Suppressor macrophage treated with lipopolysaccharide for 4 hours (primary cell): Measurements from ENCODE around the gene CMTM3.
"Not testable (repeated sequence)": the region's sequence is repeated elsewhere in the genome, so short reads cannot be mapped to it uniquely, and the experiment has no call there.

Source experiments
- DNase-seq: peaks from one replicate; pipeline ENCODE4 v3.0.0-alpha.2; 2020

CMTM3 gene

DNA sequence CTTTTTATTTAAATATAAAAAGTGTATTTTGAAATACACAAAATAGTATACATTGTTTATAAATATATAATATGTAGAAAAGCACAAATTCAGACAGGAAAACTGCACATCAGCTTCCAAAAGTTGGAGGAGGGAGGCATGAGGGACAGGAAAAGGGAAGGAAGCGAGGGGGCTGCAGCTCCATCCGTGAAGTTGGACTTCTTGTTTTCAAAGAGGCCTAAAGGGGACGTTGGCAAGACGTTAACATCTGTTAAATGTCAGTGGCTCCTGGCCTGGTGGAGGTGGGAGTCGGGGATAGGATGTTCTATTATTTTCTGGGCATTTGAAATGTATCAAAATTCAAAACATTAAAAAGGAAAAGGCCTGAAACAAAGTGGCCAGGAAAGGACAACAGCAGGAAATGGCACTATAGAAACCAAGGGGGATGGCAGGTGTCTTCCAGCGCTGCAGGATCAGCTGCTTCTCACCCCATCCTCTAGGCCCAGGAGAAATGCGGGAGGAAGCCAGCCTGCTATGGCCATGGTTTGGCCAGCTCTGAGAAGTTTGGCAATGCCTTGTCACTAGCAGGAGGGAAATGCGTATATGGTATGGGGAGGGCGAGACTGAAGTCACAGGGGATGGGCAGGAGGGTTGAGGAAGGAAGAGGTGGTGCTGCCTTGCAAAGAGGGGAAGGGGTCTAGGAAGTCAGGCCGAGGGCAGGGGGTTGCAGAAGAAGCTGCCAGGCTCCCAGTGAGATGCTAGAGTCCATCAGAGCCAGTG, 18.8 kb upstream of the CMTM3 start:
- peak; percentile 30 for DNase-seq

DNA sequence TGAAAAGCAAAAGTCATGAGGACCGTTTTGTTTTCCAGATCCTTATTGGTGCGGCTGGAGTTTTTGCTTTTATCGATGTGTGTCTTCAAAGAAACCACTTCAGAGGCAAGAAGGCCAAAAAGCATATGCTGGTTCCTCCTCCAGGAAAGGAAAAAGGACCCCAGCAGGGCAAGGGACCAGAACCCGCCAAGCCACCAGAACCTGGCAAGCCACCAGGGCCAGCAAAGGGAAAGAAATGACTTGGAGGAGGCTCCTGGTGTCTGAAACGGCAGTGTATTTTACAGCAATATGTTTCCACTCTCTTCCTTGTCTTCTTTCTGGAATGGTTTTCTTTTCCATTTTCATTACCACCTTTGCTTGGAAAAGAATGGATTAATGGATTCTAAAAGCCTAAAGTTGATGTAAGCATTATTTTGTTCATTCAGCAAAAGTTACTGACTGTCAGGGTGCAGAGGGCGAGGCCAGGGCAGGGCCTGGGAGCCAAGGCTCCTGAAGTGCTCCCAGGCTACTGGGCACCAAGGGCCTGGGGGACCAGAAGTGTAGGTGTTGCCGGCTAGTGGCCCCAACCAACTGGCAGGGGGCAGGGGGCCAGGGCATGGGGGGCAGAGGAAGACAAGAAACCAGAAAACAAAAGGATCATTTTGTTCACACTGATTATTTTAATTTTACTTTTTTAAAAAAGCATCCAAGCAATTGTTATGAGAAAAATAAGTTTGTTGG, 16.5 kb upstream of the CMTM3 start:
- DNase-seq: no peak

DNA sequence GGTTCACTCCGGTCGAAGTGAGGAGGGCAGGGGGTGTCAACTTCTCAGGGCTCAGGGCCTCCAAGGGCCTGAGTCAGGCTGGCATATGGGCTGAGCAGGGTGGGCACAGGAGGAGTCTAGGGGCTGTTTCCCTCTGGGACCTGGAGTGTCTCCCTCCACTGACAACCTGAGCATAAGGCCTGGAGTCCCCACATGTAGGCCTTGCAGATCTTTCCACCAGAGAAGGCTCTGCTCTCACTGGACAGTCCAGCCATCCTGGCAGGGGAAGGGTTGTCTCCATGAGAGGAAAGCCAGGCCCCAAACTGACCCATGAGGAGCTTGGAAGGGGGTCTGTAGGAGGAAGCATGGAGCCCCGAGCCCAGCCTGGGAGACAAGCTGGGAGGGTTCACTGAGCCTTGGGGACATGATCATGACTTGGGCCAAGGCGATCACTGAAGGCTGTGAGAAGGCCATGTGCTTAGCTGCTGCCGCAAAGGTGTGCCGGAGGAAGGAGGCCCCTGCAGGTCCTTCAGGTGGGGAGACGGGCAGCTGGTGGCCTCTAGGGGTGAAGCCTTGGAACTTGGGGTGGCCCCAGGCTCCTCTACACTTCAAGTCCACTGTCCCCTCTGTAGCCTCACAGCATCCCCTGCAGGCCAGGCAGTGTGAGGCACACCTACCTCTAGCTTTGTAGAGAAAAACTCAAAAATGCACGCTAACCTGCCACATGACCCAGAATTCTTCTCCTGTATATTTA, 15.4 kb upstream of the CMTM3 start:
- peak; percentile 46 for DNase-seq

DNA sequence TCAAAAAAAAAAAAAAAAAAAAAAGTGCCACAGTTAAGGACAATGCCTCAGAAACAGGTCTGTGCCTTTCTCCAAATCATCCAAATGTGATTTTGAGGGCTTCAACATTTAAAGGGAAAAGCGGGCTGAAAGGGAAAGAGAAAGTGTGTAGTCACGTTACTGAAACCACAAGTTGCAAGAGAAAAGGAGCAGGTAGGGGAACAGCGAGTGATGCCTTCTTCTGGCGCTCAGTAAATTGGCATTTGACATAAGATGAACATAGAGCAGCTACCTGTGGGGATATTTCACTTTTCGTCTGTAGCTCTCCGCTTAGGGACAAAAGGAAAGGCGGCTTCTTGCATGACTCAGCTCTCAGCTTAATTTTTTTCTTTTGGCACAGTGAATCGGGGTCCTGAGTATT, 14.2 kb upstream of the CMTM3 start:
- peak; percentile 69 for DNase-seq

DNA sequence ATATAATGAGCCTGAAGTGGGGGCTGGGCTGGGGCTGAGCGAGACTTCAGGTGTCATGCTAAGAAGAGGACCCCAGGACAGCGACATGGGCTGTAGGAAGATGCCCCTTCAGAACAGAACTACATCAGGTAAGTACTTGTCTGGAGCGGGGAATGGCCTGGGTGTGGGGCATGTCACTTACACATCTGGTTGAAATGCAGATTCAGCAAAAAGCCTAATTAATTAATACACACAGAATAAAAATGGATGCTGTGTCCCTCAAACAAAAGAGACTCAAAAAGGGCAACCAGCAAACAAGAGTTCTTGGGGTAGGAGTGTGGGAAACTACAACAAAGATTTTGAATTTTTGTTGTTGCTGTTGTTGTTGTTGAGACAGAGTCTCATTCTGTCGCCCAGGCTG, 13.5 kb upstream of the CMTM3 start:
- DNase-seq: no peak

GRCh38 chr16:66592241-66592640, 12.3 kb upstream of the CMTM3 start:
- no peak for DNase-seq

DNA sequence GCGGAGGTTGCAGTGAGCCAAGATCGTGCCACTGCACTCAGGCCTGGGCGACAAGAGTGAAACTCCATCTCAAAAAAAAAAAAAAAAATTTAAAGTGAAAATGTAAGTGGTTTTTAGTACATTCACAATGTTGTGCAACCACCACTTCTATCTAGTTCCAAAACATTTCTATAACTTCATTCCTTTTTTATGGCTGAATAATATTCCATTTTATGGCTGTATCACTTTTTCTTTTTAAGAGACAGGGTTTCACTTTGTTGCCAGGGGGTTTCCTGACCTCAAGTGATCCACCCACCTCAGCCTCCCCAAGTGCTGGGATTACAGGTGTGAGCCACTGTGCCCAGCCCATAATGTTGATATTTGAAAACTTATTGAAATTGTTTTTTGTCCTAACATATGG, 11.7 kb upstream of the CMTM3 start:
- DNase-seq: no peak

DNA sequence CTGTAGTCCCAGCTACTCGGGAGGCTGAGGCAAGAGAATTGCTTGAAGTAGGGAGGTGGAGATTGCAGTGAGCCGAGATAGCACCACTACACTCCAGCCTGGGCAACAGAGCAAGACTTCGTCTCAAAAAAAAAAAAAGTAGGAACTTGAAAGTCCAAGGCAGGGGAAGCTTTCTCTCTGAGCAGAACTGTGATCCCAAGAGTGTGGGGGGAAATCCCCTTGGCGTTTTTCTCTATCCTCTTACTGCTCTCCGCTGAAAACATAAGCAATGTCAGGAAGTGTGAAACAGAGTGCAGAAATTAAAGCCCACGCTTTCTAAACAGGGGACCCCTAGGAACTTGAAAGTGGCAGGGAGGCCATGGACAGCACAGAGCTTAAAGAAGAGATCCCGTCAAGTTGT, 9.8 kb upstream of the CMTM3 start:
- peak; percentile 87 for DNase-seq

DNA sequence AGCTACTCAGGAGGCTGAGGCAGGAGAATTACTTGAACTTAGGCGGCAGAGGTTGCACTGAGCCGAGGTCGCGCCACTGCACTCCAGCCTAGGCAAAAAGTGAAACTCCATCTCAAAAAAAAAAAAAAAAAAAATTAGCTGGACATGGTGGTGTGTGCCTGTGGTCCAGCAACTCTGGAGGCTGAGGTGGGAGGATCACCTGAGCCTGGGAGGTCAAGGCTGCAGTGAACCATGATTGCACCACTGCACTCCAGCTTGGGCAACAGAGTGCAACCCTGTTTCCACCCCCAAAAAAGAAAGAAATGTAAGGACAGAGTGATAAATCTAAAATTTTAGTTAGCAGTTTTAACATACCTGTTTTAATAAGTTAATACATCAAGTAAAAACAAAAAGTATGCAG, 7.9 kb upstream of the CMTM3 start:
- DNase-seq: not testable (repeated sequence)

GRCh38 chr16:66596986-66597848, 7.3 kb upstream of the CMTM3 start:
- DNase-seq: no peak

DNA sequence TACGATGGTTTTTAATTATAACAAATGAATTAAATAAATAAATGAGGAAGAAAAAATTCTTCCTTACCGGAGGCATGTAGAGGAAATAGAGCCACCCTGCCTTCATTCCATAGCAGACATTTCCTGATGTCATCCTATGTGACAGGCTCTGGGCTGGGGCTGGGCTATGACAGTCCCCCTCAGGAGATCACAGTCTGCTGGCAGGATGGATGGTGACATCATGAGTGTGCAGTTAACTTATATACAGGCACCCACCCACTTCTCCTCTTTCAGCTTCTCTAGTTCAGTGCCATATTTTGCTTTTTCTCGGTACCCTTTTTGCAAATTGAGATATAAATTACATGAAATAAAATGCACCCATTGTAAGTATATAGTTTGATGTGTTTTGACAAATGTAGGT, 6.4 kb upstream of the CMTM3 start:
- peak; percentile 73 for DNase-seq

GRCh38 chr16:66599726-66600125, 4.8 kb upstream of the CMTM3 start:
- DNase-seq: no peak

GRCh38 chr16:66600477-66600876, 4.0 kb upstream of the CMTM3 start:
- DNase-seq: no peak

GRCh38 chr16:66601471-66601870, 3.0 kb upstream of the CMTM3 start:
- no peak for DNase-seq

DNA sequence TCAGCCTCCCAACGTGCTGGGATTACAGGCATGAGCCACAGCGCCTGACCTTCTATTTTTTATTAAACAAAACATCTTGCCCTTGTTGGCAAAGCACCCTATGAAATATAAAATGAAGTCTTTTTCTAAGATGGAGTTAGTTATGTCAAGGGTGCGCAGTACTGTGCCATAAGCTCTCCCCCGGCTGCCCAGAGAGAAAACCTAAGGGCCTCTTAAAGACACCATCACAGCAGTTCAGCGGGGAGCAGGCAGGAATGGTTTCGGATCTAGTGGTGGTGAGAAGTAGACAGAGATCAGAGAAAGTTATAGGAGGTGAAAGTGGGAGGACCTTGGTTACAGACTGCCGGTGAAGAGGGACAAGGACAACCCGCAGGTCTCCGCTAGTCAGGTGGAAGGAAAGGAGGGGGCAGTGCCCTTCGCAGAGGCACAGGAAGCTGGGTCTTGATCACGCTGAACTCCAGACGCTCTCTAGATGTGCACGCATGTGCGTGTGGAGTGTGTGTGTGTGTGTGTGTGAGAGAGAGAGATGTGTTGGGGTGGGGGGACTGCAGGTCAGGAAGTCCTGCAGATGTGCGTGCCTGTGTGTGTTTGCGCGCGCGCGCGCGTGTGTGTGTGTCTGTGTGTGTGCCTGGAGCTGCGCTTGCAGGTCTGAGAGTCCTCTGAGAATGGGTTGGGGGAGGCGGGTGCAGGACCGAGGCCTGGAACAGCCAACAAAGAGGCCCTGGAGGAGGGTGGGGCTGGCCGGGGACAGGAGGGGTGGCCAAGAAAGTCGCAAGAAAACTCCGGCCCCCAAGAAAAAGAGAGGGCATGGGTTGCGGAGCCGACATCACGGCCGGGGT, 748 bp upstream of the CMTM3 start:
- peak; percentile 22 for DNase-seq

- peak; percentile 61 for DNase-seq
Measured at GRCh38 chr16:66605177-66605978, 874 bp downstream of the CMTM3 start.

DNA sequence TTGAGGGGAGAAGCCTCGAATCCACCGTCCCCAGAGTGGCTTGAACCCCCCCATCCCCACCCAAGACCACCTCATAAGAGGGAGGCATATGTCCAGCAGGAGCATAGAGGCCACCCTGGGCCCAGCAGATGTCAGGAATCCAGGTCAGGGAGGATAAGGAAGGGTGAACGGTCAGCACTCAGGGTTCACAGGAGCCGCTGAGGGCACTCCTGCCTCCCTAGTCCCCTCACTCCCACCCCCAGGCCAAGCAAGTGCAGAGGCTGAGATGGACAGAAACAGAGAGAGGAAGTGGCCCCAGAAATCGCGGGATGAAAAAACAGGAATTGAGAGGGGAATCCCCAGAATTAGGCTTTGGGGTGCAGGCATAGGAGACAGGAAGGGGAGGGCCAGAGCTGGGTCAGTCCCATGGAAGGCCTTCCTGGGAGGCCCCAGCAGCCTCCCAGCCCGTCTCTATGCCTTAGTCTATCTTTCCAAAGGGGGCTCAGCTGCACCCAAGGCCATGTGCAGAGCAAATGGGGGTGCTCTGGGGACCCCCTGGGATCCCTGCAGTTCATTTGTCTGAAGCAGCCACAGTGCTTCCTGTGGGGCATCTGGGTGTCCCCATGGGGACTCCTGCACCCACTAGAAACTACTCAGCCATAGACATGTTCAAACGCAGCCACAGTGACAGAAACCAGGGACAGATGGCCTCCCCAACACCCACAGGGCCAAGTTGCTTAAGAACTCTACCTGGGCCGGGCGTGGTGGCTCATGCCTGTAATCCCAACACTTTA, 1.7 kb downstream of the CMTM3 start:
- DNase-seq: peak; percentile 77

DNA sequence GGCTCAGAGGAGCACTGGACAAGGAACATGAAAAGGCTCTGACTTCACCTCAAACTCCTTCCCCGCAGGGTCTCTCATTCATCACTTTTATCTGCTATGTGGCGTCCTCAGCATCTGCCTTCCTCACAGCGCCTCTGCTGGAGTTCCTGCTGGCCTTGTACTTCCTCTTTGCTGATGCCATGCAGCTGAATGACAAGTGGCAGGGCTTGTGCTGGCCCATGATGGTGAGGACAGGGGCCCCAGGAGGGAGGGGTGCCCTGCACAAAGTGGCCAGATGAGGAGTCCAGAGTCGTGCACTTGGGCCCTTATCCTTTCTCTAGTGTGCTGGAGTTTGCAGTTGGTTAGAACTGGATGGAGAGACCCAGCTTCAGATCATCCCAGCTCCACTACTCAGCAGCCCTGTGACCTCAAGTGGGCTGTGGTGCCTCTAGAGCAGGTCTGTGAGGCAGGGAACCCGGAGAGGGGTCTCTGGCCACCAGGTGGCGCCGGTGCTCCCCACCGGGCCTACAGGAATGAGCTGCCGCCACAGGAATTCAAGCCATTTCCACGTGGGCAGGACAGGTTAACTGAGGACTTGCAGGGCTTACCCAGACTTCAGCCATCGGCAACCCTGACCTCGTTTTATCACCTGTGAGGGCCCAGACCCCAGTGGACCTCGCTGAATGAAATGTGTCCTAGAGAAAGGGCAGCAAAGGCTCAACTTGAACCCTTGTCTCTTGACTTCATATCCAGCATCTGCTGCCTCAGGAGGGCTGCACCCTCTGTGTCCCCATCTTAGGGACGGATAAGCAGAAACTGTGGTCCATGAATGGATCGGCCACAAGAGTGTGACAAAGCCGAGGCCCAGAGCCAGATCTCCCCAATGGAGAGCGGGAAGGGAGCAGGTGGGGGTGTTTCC, 4.0 kb downstream of the CMTM3 start:
- DNase-seq: peak; percentile 76

DNA sequence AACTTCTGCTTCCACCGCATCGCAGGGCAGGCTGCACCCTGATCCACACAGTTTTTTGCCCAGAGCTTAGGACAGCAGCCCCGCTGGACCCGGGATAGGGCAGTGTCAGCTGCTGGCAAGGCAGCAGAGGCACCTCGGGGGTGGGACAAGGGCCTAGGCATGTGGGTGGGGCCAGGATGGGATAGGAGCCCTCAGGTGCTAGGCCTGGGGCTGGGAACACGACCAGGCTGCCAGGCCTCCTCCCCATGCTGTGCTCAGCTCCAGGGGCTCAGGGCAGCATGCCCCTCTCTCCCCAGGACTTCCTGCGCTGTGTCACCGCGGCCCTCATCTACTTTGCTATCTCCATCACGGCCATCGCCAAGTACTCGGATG, 4.6 kb downstream of the CMTM3 start:
- DNase-seq: no peak
